Colon (tissue), 2 donors: ENCODE measurements around the gene BMAL1.

Experiments
- FAIRE-seq: peaks from 2 replicates; lab custom pipeline; 2012; peaks lifted over from hg19 to GRCh38; lab: Jason Lieb, UNC
- donor health status: control.
- donor health status: control.

The BMAL1 gene

GRCh38 chr11:13317293-13318080, 39.9 kb downstream of the BMAL1 start:
- no peak for FAIRE-seq

DNA sequence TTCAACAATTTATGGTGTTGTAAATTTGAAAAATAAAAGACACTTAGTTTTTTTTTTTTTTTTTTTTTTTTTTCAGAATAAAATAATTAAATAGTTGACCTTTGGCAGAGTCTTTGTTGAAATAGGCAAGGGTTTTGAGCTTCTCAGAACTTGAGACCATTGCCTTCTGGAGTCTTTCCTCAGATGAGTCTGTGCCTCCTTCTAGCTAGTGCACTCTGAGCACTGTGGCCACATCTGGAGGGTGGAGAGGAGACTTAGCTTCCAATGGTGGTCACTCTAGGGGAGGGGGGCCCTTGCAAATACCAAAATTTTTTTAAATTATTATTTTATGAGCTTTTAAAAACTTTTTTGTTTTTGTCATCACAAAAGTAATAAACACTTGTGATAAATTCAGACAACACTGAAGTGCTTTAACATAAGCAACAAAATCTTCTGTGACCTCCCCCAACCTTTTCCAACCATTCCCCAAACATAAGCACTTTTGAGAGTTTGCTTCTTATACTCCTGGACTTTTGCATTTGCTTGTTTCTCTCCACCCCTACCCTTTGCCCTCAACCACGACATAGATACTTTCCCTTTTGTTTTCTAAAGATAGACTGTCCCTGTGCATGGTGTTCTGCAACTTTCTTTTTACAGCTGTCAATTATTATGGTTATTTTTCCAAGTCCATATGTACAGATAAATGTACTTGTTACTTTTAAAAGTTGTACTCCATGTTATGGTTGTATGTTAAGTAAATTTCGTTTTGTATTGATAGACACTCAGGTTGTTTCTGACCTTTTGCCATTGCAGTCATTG, 41.1 kb downstream of the BMAL1 start:
- FAIRE-seq, result peak; percentile 55

DNA sequence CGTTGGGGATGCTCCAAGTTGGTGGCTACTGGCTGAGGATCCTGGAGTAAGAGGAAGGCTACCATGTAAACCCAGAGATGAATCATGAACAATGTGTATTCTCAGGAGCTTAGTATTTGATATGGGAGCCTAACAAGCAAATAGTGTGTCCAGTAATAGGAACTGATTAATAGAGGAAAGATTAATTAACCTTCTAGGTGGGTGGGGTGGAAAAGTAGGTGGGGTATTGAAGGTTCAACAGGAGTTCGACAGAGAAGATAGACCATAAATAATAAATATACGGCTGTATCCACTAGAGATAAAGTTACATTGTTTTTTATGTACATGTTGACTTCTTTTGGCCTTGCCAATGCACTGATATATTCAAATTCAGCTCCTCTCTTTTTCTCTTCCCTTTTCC, 43.1 kb downstream of the BMAL1 start:
- FAIRE-seq, result no peak

DNA sequence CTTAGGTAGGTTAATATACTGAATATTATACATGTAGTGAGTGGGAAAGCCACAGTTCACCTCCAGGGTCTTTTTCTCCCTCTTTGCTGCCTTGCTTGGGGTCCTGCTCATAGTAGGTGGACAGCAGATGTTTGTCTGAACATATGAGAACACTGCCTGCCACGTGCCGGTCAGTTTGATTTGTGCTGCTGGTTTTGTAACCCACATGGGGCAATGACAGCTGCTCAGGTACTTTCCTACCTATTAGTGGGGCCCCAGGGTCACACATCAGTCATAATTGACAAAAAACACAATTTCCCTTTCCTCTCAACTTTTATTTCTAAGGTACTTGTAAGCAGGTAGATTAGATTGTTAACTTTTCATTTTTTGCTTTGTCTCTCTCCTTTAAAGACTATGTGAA, 43.8 kb downstream of the BMAL1 start:
- FAIRE-seq, result no peak

DNA sequence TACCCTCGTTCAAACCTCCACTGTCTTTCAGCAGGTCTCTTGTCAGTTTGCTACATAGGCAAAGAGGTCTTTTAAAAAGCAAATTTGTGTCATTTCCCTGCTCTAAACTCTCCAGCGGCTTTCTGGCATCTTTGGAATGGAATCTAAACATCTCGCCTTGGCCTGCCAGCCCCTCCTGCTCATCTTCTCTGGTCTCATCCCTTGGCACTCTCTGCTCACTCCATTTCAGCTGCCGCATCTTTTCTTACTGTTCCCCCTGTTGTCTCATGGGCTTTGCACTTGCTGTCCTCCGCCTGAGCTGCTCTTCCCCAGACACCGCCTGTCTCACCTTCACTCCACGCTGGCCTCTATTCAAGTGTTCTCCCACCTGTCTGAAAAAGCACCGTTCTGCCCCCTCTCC, 46.6 kb downstream of the BMAL1 start:
- FAIRE-seq, result no peak

DNA sequence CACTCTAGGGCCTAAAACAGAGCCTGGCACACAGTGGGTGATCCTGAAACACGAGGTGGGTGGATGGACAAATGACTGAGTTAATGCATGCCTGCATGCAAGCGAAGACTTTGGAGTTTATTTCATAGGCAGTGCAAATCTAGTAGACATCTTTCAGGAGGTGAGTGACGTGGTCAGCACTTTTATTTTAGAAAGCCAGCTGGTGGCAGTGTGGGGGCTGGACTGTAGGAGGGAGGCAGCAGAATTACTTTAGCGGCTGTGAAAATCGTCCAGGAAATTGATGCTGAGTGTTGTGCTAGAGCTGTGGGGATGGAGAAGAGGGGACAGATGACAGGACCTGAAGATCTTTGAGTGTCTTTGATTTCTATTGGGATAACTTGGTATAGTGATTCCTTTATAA, 47.1 kb downstream of the BMAL1 start:
- FAIRE-seq, result no peak

DNA sequence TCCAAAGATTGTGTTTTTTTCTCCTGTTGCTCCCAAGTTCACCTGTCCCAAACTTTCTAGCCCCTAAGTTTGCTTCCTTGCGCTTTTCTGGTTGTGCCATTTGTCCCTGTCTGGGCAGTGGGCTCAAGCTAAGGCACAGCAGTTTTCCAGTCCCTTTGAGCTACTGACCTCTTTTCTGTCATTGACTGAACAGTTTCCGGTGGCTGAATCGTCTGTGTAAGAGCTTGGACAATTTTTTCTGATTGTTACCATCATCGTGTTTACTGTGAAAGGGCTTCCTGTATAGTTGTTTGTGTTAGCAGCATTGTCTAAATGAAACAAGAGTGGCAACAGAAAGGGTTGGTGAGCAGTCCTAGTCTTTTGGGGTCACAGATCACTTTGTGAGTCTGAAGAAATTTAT, 49.8 kb downstream of the BMAL1 start:
- no peak for FAIRE-seq

- FAIRE-seq, result no peak
Measured at GRCh38 chr11:13328286-13328685, 50.7 kb downstream of the BMAL1 start.

GRCh38 chr11:13329670-13330356, 52.2 kb downstream of the BMAL1 start:
- FAIRE-seq, result no peak

- FAIRE-seq, result no peak
Measured at GRCh38 chr11:13332124-13332523, 54.5 kb downstream of the BMAL1 start.

GRCh38 chr11:13333456-13333957, 55.9 kb downstream of the BMAL1 start:
- FAIRE-seq, result no peak

DNA sequence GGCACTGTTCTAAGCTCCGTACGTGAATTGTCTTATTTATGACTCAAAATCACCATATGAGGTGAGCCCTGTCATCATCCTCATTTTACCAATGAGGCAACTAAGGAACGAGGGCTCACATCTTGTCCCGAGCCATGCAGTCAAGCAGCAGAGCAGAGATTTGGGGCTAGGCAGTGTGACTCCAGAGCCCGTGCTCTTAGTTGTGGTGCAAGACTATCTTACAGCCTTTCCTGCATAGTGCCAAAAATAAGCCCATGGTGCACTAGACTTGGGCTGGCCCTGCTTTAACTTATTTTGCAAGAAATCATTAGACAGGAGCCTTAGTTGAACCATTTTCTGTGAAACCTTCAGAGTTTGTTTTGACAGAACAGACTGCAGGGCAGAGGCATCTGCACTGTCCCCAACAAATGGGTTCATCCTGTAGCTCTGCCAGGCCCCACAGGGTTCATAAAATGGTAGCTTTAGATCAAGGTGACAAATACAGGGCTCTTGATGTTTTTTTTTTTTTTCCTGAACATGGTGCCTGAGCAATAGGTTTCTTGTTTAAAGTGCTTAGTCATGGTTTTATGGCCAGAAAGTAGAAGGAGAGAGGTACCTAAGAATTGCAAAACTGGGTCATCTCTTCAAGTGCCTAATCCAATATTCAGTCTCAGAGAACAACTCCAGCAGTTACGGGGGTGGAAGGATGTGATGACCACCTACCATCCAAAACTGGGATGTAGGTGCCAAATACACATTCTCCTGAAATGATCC, 56.6 kb downstream of the BMAL1 start:
- no peak for FAIRE-seq

DNA sequence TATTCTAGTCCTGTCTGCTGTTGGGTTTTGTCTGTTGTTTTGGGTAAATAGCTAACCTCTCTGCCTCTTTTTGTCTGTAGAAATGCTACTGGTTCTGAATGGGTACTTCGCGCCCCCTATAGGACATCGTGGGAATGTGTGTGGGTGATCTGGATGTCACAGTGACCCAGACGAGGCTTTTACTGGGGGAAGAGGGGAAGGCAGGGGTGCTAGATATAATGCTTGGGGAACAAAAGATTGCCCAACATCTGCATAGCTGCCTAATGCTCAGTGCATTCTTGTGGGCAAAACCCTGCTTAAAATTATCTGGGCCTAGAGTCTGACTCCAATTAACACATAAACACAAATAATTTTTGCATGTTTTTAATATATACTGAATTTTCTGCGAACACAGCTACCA, 57.7 kb downstream of the BMAL1 start:
- FAIRE-seq, result no peak

GRCh38 chr11:13336246-13336878, 58.8 kb downstream of the BMAL1 start:
- FAIRE-seq, result no peak

- FAIRE-seq, result no peak
Measured at GRCh38 chr11:13338019-13338426, 60.4 kb downstream of the BMAL1 start.

GRCh38 chr11:13338427-13339069, 61.0 kb downstream of the BMAL1 start:
- no peak for FAIRE-seq

- FAIRE-seq, result no peak
Measured at GRCh38 chr11:13339195-13340153, 61.9 kb downstream of the BMAL1 start.

DNA sequence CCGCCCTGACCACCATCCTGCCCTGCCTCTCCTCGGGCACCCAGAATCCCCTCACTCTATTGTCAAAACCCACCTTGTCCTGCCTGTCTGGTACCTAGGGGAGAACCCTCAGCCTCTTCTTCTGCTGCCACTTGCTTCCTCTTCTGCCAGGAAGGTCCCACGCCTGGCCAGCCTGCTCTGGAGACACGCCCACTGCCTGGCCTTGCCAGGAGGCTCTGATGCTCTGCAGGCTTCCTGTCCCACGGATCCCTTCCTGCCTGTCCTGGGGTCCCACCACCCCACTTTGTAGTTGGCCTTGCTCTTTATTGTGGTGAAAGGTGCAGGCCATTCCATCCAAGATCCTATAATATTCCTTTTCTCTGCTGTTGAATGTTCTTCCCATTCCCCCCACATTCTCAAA, 63.4 kb downstream of the BMAL1 start:
- no peak for FAIRE-seq

DNA sequence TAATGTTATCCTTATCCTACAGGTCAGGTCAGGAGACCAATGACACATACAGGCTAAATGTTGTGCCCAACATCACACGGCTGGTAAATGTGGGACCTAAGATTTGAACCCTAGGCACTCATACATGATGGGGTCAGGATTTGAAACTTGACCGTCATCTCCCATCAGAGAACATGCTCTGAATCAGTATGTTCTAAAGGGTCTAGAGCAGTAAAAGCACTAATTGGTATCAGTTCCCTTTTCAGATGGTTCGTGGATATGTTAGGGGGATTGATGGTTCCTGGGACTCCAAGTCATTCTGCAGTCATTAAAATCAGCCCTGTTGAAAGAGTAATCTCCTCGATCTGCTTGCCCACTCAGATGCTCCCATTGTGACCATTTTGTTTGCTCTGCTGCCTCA, 65.5 kb downstream of the BMAL1 start:
- no peak for FAIRE-seq
